Activated CD4-positive, alpha-beta T cell treated with anti-CD3 and anti-CD28 coated beads for 24 hours (primary cell): ENCODE results near the gene PPTC7.
"Not testable (repeated sequence)": the region's sequence is repeated elsewhere in the genome, so short reads cannot be mapped to it uniquely, and the experiment has no call there.

Experiments
- DNase-seq, 2 donors: peaks; one replicate each; pipeline ENCODE4 v3.0.0-alpha.2; 2020; ENCODE audit warnings: low read depth in 2 of 2

The PPTC7 gene

DNA sequence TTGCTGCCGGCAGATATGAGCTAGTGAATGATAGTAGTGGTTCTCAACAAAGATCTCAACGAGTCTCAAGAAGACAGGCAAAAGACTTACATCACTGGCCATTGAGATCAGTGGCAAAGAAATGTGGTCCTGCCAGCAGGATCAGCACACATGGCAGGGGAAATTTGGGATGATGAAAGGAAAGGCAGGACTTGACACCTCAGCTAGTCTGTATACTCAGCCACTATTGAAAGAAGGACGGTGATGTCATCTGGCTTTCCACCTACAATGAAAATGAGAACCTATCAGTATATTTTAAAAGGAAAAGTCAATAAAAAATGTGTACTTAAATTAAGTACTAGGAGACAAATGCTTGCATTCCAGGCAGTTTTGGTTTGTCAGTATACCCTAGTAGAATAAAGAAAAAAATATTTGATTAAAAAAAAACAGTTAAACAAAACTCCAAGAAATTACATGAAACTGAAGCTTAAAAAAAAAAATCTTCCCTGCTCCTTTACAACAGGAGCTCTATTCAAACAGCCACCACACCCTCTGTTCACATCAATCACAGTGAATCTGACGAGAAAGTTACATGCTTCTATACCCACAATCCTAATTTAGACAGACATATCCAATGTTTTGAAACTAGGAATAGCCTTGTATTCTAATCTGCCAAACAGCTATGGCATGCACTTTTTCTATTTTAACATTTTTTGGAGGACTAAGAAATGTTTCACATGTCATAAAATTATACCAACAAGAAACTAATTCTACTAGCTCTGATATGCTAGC, 46.1 kb downstream of the PPTC7 start:
- no peak for DNase-seq

DNA sequence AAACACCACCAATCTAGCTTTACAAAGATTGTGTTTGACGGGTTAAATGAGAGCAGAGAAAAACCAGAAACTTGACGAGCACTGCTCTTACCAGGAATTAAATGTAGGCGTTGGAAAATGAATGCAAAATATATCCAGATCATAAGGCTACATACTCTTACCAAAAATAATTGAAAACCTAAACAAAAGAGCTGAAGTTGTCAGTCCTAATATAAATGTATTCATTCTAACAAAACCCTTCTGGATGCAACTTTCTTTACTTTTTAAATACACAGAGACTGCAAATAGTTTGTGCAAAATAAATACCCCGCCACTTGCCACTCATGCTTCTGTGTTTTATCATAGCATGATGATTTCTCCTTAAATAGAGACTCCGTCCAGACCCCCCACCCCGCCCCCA, 48.3 kb downstream of the PPTC7 start:
- no peak for DNase-seq

DNA sequence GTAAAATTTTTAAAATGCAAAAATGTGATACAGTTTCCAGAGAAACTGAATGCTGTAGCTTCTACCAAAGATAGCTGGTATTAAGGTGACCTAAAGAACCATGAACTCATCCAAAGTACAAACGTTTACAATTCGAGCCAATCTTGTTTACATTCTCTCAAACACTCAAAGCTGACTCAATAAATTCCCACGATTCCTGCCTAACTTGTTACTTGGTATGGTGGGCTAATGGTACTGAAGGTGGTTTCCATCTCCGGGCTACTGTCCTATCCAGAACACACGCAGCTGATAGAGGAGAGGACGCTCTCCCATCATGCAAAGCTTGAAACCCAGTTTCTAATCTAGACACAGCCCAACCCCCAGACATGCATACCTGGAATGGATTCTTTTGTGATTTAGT, 49.5 kb downstream of the PPTC7 start:
- DNase-seq = no peak

DNA sequence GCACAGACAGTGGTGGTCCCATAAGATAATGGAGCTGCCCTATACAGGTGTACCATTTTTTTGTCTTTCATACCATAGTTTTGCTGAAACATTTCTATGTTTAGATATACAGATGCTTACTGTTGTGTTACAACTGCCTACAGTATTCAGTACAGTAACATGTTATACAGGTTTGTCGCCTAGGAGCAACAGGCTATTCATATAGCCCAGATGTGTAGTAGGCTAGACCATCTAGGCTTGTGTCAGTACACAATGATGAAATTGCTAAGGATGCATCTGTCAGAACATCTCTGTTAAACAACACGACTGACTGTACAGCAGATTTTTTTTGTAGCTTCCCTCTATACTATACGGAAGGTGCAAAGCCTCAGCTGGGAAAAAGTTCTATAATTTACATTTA, 50.5 kb downstream of the PPTC7 start:
- no peak for DNase-seq

DNA sequence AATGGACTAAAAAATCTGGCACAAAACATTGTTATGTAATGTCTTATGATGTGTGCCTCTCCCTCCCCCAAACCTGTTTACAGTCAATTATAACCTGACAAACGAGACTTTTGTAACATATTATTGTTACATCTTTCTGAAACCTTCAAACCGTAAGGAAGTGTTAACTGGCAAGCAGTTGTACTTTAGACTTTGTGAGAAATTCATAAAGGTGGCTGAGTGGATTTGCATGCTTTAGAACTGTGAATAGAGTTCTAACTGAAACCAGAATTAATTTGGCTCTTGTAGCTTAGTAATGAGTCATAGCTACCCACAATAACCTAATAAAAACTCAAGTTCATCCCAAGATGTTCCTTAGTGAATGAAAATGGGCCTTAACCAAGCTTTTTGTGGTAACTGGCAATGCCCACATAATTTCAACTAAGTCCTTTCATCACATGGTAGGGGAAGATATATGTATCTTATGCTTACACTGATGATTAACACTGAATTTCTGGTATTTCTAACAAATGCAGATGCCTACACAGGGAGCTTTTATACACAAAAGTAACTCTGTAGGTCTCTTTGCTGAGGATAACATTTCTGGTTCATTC, 51.3 kb downstream of the PPTC7 start:
- no peak for DNase-seq

DNA sequence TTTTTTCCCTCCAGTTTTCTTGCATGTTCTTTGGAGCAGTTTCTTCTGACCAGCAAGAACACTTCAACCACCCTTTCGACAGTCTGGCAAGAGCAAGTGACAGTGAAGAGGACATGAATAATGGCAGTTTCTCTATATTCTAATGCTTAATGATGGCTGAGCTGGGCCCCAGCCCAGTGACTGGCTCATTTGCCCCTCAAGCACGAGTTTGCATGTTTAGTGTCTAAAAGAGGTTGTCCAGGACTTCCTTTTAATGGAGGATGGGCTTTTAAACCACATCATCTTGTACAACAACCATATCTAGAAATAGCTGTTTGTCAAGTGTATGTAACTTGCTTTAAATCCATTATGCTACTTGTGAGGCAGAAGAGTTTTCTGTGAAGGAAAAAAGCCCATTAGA, 52.6 kb downstream of the PPTC7 start:
- DNase-seq = no peak

DNA sequence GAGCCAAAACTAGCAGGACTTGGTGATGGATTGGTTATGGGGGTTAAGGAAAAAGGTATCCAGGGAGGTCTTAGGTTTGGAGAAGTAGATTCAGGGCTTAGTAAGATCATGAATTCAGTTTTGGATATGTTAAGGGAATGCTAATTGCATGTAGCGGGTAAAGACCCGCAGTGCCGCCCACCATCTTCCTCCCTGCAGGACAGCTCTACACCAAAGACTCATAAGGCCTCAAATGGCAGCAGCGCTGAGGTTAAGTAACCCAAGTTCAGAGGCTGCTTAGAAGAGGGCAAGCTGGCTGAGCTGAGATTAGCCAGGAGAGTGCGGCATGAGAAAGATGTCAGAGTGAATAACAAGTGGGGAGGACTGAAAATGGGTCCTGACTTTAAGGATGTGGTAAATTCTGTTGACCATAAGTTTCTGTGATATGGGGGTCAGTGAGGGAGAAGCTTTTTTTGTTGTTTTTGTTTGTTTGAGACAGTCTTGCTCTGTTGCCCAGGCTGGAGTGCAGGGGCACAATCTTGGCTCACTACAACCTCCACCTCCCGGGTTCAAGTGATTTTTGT, 54.8 kb downstream of the PPTC7 start:
- no peak for DNase-seq

DNA sequence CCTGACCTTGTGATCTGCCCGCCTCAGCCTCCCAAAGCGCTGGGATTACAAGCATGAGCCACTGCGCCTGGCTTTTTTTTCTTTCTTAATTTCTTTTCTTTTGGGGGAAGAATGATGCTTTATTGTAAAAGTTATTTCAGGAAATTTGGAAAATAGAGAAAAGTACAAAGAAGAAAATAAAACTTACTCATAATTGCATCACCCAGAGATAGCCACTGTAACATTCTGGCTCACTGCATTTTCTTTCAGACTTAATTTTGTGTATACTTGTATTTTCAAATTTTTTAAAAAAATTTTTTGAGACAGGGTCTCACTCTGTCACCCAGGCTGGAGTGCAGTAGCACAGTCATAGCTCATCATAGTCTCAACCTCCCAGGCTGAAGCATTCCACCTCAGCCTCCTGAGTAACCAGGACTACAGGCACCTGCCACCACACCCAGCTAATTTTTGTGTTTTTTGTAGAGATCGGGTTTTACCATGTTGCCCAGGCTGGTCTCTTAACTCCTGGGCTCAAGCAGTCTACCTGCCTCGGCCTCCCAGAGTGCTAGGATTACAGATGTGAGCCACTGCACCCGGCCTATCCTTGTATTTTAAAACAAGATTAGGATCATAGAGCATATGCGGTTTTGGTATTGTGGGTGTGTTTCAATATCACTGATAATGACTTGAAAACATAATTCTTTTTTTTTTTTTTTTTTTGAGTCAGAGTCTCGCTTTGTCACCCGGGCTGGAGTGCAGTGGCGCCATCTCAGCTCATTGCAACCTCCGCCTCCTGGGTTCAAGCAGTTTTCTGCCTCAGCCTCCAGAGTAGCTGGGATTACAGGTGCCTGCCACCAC, 62.0 kb downstream of the PPTC7 start:
- DNase-seq = peak in 1 of 2 donors; percentile 7

DNA sequence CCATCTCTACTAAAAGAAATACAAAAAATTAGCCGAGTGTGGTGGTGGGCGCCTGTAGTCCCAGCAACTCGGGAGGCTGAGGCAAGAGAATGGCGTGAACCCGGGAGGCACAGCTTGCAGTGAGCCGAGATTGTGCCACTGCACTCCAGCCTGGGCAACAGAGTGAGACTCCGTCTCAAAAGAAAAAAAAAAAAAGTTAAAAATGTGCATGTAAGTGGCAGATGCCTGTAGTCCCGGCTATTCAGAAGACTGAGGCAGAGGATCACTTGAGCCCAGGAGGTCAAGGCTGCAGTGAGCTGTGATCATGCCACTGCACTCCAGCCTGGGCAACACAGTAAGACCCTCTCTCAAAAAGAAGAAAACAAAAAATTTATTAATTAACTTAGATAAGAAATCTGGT, 65.1 kb downstream of the PPTC7 start:
- DNase-seq = not testable (repeated sequence)

DNA sequence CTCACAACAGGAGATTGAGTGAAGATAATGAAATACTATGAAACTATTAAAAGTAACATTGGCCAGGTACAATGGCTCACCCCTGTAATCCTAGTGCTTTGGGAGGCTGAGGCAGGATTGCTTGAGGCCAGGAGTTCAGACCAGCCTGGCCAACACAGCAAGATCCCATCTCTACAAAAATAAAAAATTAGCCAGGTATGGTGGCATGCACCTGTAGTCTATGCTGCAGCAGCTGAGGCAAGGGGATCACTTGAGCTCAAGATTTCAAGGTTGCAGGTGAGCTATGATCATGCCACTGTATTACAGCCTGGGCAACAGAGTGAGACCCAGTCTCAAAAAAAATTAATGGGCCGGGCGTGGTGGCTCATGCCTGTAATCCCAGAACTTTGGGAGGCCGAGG, 66.1 kb downstream of the PPTC7 start:
- DNase-seq = no peak

DNA sequence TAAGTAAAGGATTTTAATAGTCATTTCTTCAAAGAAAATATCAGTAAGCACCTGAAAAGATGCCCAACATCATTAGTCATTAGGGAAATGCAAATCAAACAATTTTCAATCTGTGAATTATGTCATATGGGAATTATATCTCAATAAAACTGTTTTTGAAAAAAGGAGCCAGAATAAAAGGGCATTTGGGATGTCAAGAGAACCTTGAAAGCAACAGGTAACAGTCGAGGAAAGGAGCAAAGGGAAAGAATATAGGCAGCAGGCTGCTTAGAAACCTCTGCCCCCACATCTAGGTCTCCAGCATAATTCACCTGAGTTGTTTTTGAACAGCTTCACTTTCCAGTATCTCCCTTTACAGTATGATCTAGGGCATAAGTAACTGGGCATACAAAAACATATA, 68.8 kb downstream of the PPTC7 start:
- no peak for DNase-seq

DNA sequence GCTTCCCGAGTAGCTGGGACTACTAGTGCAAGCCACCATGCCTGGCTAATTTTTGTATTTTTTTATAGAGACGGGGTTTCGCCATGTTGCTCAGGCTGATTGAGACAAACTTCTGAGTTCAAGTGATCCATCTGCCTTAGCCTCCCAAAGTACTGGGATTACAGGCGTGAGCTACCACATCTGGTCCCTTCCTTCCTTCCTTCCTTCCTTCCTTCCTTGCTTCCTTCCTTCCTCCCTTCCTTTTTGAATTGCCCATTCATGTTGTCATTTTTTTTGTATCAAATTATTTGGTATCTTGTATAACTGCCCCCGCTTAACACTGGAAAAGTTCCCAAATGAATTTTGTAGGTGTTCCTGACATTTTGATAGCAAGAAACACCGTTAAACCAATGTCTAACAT, 69.3 kb downstream of the PPTC7 start:
- no peak for DNase-seq

DNA sequence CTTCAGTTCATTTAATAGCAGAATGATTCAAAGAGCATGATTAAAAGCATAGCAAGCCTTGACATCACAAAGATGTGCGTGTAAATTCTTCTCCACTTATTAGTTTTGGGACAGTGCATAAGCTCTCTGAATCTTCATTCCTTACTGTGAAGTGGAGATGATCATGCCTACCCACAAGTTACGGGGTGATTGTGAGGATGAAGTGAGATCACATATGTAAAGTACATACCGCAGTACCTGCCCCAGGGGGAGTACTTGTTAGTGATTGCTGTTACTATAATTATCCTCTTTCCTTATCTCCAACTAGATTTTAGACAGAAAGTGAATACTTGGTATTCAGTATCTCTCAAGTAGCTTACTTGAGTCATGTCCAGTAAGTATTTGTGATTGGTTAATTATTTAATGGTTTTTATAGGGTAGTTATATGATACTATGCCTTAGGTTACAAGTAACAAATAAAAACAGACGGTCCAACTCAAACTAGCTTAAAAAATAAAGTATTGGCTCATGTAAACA, 75.0 kb downstream of the PPTC7 start:
- DNase-seq = no peak

DNA sequence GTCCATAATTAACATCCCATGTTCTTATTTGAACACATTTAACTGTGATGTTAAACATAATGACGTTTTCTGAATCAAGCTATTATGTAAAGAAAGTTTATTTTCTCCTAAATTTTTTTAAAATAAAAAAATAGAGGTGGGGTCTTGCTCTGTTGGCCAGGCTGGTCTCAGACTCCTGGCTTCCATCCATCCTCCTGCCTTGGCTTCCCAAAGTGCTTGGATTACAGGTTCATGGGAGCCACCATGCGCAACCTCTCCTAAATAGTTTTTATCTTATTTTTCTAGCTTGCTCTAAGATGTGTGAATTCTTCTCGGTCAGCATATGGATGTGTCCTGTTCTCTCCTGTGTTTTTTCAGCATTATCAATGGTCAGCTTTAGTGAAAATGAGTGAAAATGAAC, 77.8 kb downstream of the PPTC7 start:
- DNase-seq = no peak

DNA sequence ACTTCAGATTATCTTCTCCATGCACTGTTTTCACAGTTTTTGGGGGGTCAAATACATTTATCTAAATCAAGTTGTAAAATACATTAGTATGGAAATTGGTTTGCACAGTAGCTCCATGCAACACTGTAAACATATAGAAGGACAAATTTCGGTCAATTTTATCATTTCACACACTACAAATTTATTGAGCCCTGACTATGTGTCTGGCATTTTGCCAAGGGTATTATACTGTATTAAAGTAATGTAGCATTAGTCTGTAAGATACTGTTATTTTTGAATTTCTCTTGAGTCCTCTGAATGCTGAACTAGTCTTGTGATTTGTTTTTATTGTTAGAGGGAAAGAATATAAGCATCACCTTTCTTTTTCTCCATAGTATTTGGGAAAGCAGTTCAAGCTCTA, 79.7 kb downstream of the PPTC7 start:
- DNase-seq = no peak

DNA sequence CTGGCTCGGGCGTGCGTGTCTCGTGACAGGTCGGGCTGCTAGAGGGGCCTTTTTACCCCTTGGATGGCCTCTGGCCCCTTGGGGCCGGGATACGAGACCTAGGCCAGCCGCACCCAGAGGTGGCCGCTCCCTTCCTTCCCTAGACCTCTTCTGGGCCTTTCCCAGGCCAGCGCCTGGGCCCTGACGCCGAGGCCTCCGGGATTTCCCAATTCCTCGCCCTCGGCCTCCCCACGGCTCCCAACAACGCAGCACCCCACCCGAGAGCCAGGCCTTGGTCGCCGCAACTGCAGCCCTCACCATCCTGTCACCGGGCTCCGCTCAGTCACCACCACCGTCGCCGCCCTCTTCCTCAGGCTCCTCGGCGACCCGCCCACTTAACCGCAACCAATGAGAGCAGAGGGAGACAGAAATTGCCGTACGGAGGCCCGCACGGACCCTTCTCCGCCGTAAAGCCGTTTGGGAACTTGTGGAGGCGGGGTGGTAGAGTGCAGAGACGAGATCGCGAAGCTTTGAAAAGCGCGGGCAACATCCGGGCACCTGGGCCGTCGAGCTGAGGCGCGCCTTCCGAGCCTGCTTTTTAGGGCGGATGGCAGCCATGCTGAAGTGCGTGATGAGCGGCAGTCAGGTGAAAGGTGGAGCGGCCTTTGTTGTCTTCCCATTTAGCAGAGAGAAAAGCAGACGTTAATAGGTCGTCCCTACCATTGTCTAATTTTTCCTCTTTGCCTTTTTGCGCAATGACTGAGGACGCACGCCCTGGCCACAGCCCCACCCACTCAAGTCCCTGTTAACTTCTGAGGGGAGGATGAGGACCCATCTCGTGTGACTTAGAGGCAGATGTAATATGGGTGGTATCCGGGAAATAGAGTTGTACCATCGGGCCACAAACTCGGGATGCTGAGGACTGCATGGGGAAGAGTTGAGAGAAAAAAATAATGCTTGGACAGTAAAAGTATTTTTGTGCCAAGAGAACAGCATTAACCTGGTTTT, 81.1 kb downstream of the PPTC7 start, which contains the start of the genes RAD9B and VPS29:
Gene RAD9B (plus strand): TSS at position 580 of the 987 bp plus-strand sequence. CDS start 7 bp downstream, at position 587.
Gene VPS29 (minus strand): TSS at position 360 of the 987 bp plus-strand sequence. CDS start 60 bp downstream, at position 300.
- DNase-seq = peak; percentile 96 to 97

DNA sequence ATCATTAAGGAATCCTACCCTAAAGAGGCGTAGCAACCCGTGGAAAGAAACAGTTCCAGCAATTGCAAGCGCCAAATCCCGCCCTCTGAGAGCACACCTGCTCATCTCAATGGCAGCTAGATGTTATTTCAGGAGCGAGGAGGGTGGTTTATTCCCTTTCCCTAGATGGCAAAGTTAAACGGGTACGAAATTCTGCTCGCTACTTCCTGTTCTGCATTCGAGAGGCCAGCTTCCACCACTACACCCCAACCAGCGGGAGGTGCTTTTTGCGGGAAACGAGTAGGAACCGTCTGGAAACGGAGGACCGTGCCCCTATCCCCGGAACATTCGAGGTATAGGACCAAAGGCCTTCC, 81.7 kb downstream of the PPTC7 start:
- peak in 1 of 2 donors; percentile 6 for DNase-seq

DNA sequence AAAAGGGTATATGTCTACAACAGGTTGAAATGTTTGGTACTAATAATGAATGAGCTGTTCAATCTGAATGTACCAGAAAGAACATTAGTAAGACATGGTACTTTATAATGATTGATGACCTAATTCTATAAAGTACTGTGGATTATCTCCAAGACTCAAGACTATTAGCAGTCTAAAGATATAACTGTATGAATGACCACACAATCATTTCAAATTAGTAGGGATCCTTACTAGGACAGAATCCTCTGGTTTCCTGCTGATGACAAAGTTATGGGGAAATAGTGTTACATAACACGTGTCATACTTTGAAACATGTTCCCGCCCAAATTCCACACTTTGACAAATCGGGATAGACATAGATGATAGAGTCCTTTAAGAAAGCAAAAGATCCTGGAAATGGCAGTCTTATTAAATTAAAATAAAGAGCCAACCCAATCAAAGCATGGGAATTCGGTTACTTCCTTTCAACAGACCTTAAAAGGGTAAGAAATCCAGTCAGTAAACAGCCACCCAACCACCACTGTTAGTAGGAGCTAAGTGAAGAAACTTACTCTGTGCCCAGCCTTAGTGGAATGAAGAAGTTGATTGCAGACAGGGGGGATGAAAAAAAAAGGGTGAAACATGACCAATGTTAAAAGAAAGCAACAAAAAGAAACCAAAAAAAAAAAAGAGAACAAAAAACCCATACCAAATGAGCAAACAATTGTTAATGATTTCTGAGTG, 84.0 kb downstream of the PPTC7 start:
- DNase-seq = no peak
